Epithelial cell of esophagus (primary cell): Measurements from ENCODE around the gene PRKCB.
"Not testable (repeated sequence)": the region's sequence is repeated elsewhere in the genome, so short reads cannot be mapped to it uniquely, and the experiment has no call there.

ENCODE experiments used
- DNase-seq: peaks from one replicate; pipeline ENCODE4 v3.0.0; 2010; ENCODE audit warnings: low read depth
- H3K4me3 ChIP-seq: 2 replicates; pipeline ENCODE4 v1.5.1; 2011; ENCODE audit warnings: mild to moderate bottlenecking, low read length, control low read depth
- TF ChIP-seq, protein P1 (sequence below): IDR thresholded peaks from 2 replicates; pipeline ENCODE4 v1.5.1; 2011; ENCODE audit warnings: low read depth, mild to moderate bottlenecking, low read length, control low read depth, inconsistent platforms; ENCODE audit not compliant: insufficient read depth; ENCODE audit errors: missing control alignments

Gene PRKCB

GRCh38 chr16:24221219-24221618 lies 385.4 kb downstream of the PRKCB start:
- DNase-seq: no peak
- H3K4me3 ChIP-seq: no peak overlapping the region
- TF ChIP-seq, protein P1, sequence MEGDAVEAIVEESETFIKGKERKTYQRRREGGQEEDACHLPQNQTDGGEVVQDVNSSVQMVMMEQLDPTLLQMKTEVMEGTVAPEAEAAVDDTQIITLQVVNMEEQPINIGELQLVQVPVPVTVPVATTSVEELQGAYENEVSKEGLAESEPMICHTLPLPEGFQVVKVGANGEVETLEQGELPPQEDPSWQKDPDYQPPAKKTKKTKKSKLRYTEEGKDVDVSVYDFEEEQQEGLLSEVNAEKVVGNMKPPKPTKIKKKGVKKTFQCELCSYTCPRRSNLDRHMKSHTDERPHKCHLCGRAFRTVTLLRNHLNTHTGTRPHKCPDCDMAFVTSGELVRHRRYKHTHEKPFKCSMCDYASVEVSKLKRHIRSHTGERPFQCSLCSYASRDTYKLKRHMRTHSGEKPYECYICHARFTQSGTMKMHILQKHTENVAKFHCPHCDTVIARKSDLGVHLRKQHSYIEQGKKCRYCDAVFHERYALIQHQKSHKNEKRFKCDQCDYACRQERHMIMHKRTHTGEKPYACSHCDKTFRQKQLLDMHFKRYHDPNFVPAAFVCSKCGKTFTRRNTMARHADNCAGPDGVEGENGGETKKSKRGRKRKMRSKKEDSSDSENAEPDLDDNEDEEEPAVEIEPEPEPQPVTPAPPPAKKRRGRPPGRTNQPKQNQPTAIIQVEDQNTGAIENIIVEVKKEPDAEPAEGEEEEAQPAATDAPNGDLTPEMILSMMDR: no peak

GRCh38 chr16:24228514-24228913 lies 392.7 kb downstream of the PRKCB start:
- no peak for DNase-seq
- TF ChIP-seq, protein P1: no peak
- no peak overlapping the region for H3K4me3 ChIP-seq

- no peak for DNase-seq
- H3K4me3 ChIP-seq: no peak overlapping the region
- TF ChIP-seq, protein P1: no peak
Measured at GRCh38 chr16:24232936-24233335, 397.2 kb downstream of the PRKCB start.

DNA sequence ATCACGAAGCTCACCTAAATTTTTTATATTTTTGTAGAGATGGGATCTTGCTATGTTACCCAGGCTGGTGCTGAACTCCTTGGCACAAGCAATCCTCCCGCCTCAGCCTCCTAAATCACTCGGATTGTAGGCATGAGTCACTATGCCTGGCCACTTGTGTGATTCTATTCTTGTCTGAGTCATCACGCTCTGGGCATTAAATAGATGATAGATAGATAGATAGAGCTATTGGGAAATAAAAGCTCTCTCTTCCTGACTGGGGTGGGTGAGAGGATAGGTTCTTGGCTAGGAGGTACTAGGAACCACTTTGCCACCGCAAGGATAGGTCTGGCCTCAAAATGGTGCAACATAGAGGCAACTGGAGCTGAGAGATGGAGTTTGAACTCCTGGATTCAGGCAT lies 399.0 kb downstream of the PRKCB start:
- TF ChIP-seq, protein P1: no peak
- no peak overlapping the region for H3K4me3 ChIP-seq
- DNase-seq: no peak

GRCh38 chr16:24235806-24236205 lies 400.0 kb downstream of the PRKCB start:
- H3K4me3 ChIP-seq: no peak overlapping the region
- DNase-seq: no peak
- TF ChIP-seq, protein P1: no peak

- DNase-seq, H3K4me3 ChIP-seq: not testable (repeated sequence)
Measured at GRCh38 chr16:24238846-24239245, 403.1 kb downstream of the PRKCB start.

GRCh38 chr16:24246911-24247607 lies 411.3 kb downstream of the PRKCB start:
- TF ChIP-seq, protein P1: no peak
- no peak overlapping the region for H3K4me3 ChIP-seq
- DNase-seq: no peak
